HepG2 (cell line): ENCODE results near the gene ZFHX3. TPM values are rescaled to one million over a fixed set of nuclear protein-coding genes. Genes with fewer than 3 reads are reported as not detected.
A peak's percentile ranks its signal among the peaks of the same experiment; 100 is the strongest.

ENCODE experiments used
- ATAC-seq: fragments of 200-7000 bp; cut with Tn5 transposase; 3 replicates; pipeline ENCODE4 v1.9.1; 2020; ENCODE audit warnings: mild to moderate bottlenecking, moderate library complexity
- BruUV-seq: library from RNA; stranded (reverse); fragments of 400-500 nt; replicated peaks from 2 replicates; lab custom pipeline; 2021; lab: Mats Ljungman, UMichigan
- CTCF ChIA-PET: fragments of 300-600 bp; formaldehyde crosslinking; extraction: SDS; loops from one replicate; lab custom pipeline; 2021; ENCODE audit warnings: low total read pairs, inconsistent platforms, low intra/inter-chr PET ratio; lab: Yijun Ruan, JAX
- POLR2A ChIA-PET: fragments of 350-600 bp; sonication (Branson Sonifier 250); formaldehyde crosslinking; loops from one replicate; lab custom pipeline; 2020; ENCODE audit warnings: antibody characterized with exemption, inconsistent platforms; lab: Yijun Ruan, JAX
- DNase-seq: peaks from one replicate; pipeline ENCODE4 v3.0.0-alpha.2; 2015; ENCODE audit warnings: low spot score
- FAIRE-seq: peaks from 3 replicates; lab custom pipeline; 2011; peaks lifted over from hg19 to GRCh38; lab: Jason Lieb, UNC
- H2AFZ ChIP-seq: one replicate; pipeline ENCODE4 v1.6.1; 2011; ENCODE audit warnings: low read length, inconsistent platforms
- H3K27ac ChIP-seq: fragments of 300-600 bp; 3 replicates; pipeline ENCODE4 v1.8.0; 2011; ENCODE audit warnings: mixed run types, mild to moderate bottlenecking, mixed read lengths, low read length, inconsistent platforms; ENCODE audit not compliant: insufficient read depth; ENCODE audit errors: extremely low read length
- H3K27me3 ChIP-seq, 2 experiments: fragments of 200-600 bp in 1 of 2; 2 replicates in 1 of 2; 3 replicates in 1 of 2; pipeline versions ENCODE4 v1.6.0 to v1.8.0; 2011; ENCODE audit warnings: low read length in 2 of 2, mild to moderate bottlenecking in 2 of 2, moderate library complexity in 2 of 2, inconsistent platforms in 1 of 2; ENCODE audit not compliant: insufficient read depth in 2 of 2, control insufficient read depth in 1 of 2
- H3K36me3 ChIP-seq, 2 experiments: fragments of 200-600 bp in 1 of 2; replicated peaks in 1 of 2; 2 replicates in 1 of 2; 3 replicates in 1 of 2; pipeline versions ENCODE4 v1.5.1 to v1.8.0; 2011; ENCODE audit warnings: low read length in 2 of 2, inconsistent platforms in 1 of 2; ENCODE audit not compliant: insufficient read depth in 2 of 2, control insufficient read depth in 1 of 2
- H3K4me1 ChIP-seq: 2 replicates; pipeline ENCODE4 v1.5.1; 2012; ENCODE audit warnings: low read length, inconsistent platforms; ENCODE audit not compliant: insufficient read depth
- H3K4me2 ChIP-seq: 2 replicates; pipeline ENCODE4 v1.6.0; 2011; ENCODE audit warnings: low read depth, low read length, inconsistent platforms
- H3K4me3 ChIP-seq, 3 experiments: fragments of 200-600 bp in 1 of 3; sonication (generic), shearing (Covaris generic) in 1 of 3; replicated peaks in 1 of 3; 2 replicates each; pipeline ENCODE4 v1.5.1; 2011 to 2016; ENCODE audit warnings: low read length in 3 of 3, inconsistent platforms in 2 of 3, low read depth in 2 of 3, mild to moderate bottlenecking in 2 of 3, control low read depth in 1 of 3, mixed read lengths in 1 of 3; ENCODE audit not compliant: insufficient read depth in 1 of 3
- H3K79me2 ChIP-seq: one replicate; pipeline ENCODE4 v1.6.1; 2011; ENCODE audit warnings: low read length, inconsistent platforms; ENCODE audit not compliant: insufficient read depth
- H3K9ac ChIP-seq: 2 replicates; pipeline ENCODE4 v1.6.0; 2011; ENCODE audit warnings: mild to moderate bottlenecking, low read depth, low read length, inconsistent platforms; ENCODE audit not compliant: insufficient read depth
- H3K9me3 ChIP-seq: 2 replicates; pipeline ENCODE4 v1.5.1; 2012; ENCODE audit warnings: mild to moderate bottlenecking, low read length
- H4K20me1 ChIP-seq: 2 replicates; pipeline ENCODE4 v1.6.0; 2011; ENCODE audit warnings: inconsistent platforms, mild to moderate bottlenecking, low read length, moderate library complexity; ENCODE audit not compliant: insufficient read depth
- HDAC1 ChIP-seq: sonication (generic); formaldehyde crosslinking; IDR thresholded peaks from 2 replicates; pipeline ENCODE4 v1.5.1; 2020; ENCODE audit warnings: mild to moderate bottlenecking, missing genetic modification reagents
- MAFF ChIP-seq: IDR thresholded peaks from 2 replicates; pipeline ENCODE4 v1.6.1; 2011; ENCODE audit warnings: low read depth, low read length, improper control_type of control experiment
- MAFK ChIP-seq, 2 experiments: IDR thresholded peaks in 1 of 2; conservative IDR thresholded peaks in 1 of 2; 2 replicates each; pipeline ENCODE4 v1.6.1; 2011; ENCODE audit warnings: improper control_type of control experiment in 2 of 2, low read length in 2 of 2
- NFIB ChIP-seq: sonication (generic); formaldehyde crosslinking; IDR thresholded peaks from 2 replicates; pipeline ENCODE4 v1.9.0; 2021; ENCODE audit warnings: missing genetic modification reagents, mild to moderate bottlenecking, borderline replicate concordance
- NFRKB ChIP-seq: fragments of 450-650 bp; IDR thresholded peaks from 2 replicates; pipeline ENCODE4 v1.6.1; 2017
- RBM22 ChIP-seq: fragments of 200-400 bp; formaldehyde crosslinking; optimal IDR thresholded peaks from 2 replicates; pipeline ENCODE3; 2017; ENCODE audit warnings: mild to moderate bottlenecking, low read length, moderate library complexity
- WGBS: methylation state at CpG from one replicate; pipeline ENCODE4 v1.1.6; 2017; ENCODE audit warnings: low lambda C conversion rate; 5-methylcytosine and 5-hydroxymethylcytosine counted together
- in situ Hi-C: cut with HindIII; loops from 2 replicates; pipeline ENCODE4 v1.10.0; 2017; ENCODE audit warnings: low pct_unique_long_range_greater_than_20kb; ENCODE audit not compliant: extremely low pct_ligation_motif_present
- intact Hi-C: fragments of 100-400 bp; cut with micrococcal nuclease; formaldehyde crosslinking; loops from one replicate; pipeline ENCODE4 v1.10.0; 2022; ENCODE audit not compliant: unreplicated experiment
- polyA plus RNA-seq, 8 experiments: library from polyadenylated mRNA; depleted of rRNA in 3 of 8; stranded (reverse) in 7 of 8; unstranded in 1 of 8; fragments of >200 nt; fragmentation: Illumina TruSeq in 4 of 8; extraction: Trizol in 4 of 8; gene quantifications; 2 replicates each; pipeline versions ENCODE4 v1.2.1 to v1.2.3, GENCODE V29; 2011 to 2016; ENCODE audit warnings: low read depth in 4 of 8, missing spikeins in 1 of 8, mixed read lengths in 1 of 8; ENCODE audit not compliant: insufficient read depth in 1 of 8
- total RNA-seq, 5 experiments: library from RNA; depleted of rRNA; stranded (reverse); fragments of >200 nt; fragmentation: Illumina TruSeq; extraction: Trizol; gene quantifications; 2 replicates each; pipeline ENCODE4 v1.2.3, GENCODE V29; 2016; ENCODE audit warnings: low read depth in 1 of 5

Gene ZFHX3
- total and polyA plus RNA-seq, 2 of the 13 experiments (the other 11 are each of a cell fraction or from before 2014, with no cell fraction given), result 5.0 to 6.0 TPM

DNA sequence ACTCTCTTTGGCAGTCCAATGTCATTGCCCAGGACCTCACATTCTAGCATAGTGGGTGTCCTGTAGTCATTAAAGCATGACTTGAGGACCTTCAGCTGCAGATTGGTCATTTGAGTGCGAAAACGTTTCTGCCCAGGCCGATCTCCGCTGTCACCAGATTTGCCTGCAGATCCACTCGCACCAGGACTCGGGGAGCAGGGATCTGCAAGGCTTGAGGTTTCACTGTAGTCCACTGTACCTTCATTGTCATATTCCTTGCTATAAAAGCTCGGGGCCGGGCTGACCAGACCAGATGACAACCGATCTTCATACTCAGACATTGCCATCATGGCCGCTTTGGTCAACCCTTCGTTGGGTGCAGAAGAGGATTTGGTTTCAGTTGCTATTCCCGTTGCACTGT is 254.2 kb downstream of the ZFHX3 start:
- in situ Hi-C loops (no loop called here), intact Hi-C loops (no loop called here)
- no peaks in the 10 kb centered on the region for H3K4me1 ChIP-seq
- no peak overlapping the region for H2AFZ ChIP-seq
- H3K27me3 ChIP-seq, result no peaks in the 10 kb centered on the region
- ATAC-seq (no peak), DNase-seq (no peak), FAIRE-seq (no peak)
- H3K27ac ChIP-seq, result no peak overlapping the region
- H3K4me3 ChIP-seq, result no peak overlapping the region
- H3K9me3 ChIP-seq, result no peaks in the 10 kb centered on the region
- H3K79me2 ChIP-seq, result no peaks in the 10 kb centered on the region
- H4K20me1 ChIP-seq, result no peaks in the 10 kb centered on the region
- no peak overlapping the region for H3K4me2 ChIP-seq
- peaks cover 52 to 93% of the 10 kb centered on the region in 2 experiments for H3K36me3 ChIP-seq
- TF ChIP-seq NFRKB, result no peak
- TF ChIP-seq HDAC1, result no peak
- peak; percentile 46 for TF ChIP-seq RBM22
- ChIA-PET CTCF (no interaction called here), POLR2A (no interaction called here)
- TSS peak; percentile 17 for BruUV-seq
- WGBS, result 95% methylated on average over 11 of the region's 12 CpGs
- H3K9ac ChIP-seq, result no peak overlapping the region

DNA sequence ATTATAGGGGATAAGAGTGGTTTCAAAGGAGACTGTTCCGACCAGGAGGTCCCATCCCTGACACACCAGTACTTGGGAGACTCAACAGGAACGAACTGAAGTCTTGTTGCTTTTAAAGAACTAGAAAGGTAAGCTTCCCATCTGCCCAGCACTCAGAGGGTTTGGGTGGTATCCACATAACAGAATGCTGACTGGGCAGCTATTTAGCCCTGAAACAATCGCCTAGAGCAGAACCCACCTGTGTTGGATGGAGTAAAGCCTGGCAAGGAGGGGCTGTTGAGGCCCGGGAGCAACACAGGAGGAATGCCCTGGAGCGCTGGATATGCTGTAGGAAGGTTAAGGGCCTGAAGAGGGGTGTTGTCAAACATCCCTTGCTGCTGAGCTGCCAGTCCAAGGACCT is 254.9 kb downstream of the ZFHX3 start:
- Histone ChIP-seq H3K9ac (no peak overlapping the region), H3K36me3 (peaks cover 56 to 92% of the 10 kb centered on the region in 2 experiments), H3K27me3 (no peaks in the 10 kb centered on the region), H3K9me3 (no peaks in the 10 kb centered on the region), H4K20me1 (no peaks in the 10 kb centered on the region), H3K4me3 (no peak overlapping the region), H3K4me1 (no peaks in the 10 kb centered on the region), H3K27ac (no peak overlapping the region), H3K79me2 (no peaks in the 10 kb centered on the region), H2AFZ (no peak overlapping the region), H3K4me2 (no peak overlapping the region)
- FAIRE-seq (no peak), DNase-seq (no peak), ATAC-seq (no peak)
- WGBS, result 95% methylated on average over 5 of the region's 5 CpGs
- POLR2A ChIA-PET, result no interaction called here
- intact Hi-C loops, result no loop called here
- no TSS peak for BruUV-seq
- CTCF ChIA-PET, result no interaction called here
- in situ Hi-C loops, result no loop called here
- peak; percentile 53; the same call in 1 of the 2 replicates for TF ChIP-seq MAFF
- TF ChIP-seq NFIB (CRISPR knock-in tag), result no peak
- TF ChIP-seq MAFK (conservative IDR thresholded peaks at IDR 0.05 in 1 of 2, IDR thresholded peaks at IDR 0.05 in 1 of 2; ENCODE audit: low read length in 2 of 2), result peak; percentile 59 to 71
